ENCODE data around the gene ZFHX2. TPM values are rescaled to one million over a fixed set of nuclear protein-coding genes. Genes with fewer than 3 reads are reported as not detected.

Gene ZFHX2
- total and polyA plus RNA-seq, 2 of the 13 experiments (the other 11 are each of a cell fraction or from before 2014, with no cell fraction given), result 0.17 to 0.44 TPM

DNA sequence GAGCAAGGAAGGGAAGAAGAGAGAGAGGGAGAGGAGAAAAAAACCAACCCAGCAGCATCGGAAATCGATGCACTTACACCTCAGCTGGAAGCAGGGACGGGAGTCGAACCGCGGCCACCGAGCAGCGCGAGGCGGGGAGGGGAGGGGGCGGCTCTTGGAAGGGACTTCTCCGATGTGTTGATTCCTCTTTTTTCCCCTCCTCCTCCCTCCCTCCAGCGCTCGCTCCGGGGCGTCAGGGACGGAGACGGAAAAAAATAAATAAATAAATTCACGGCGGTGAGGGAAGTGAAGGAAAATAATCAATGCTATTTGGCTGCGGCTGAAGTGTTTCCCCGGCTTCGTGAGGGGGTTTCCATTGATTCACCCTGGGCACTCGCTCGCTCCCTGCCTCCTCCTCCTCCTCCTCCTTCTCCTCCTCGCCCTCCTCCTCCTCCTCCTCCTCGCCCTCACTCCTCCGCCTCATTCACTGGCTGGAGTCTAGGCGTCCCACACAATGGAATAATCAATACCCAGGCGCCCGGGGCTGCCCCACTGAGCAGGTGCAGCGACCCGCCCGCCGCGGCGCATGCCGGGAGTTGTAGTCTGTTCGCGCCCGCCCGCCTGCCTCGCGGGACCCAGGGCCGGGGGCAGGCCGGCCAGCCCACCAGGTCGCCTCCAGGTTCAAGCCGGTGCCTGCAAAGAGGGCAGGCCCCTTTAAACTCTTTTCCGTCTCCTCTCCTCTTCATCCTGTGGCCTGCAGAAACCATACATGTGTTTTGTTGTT lies at the start of gene ZFHX2 (continued):
- TF ChIP-seq SP140L (CRISPR knock-in tag; IDR thresholded peaks at IDR 0.05; ENCODE audit: borderline replicate concordance), result no peak
- TF ChIP-seq ZNF768 (CRISPR knock-in tag; IDR thresholded peaks at IDR 0.05), result peak; percentile 56; the same call in 1 of the 2 replicates
- peak; percentile 33; the same call in 1 of the 2 replicates for TF ChIP-seq ZBTB1 (CRISPR knock-in tag; IDR thresholded peaks at IDR 0.05; ENCODE audit: borderline replicate concordance)
- TF ChIP-seq, protein P1, sequence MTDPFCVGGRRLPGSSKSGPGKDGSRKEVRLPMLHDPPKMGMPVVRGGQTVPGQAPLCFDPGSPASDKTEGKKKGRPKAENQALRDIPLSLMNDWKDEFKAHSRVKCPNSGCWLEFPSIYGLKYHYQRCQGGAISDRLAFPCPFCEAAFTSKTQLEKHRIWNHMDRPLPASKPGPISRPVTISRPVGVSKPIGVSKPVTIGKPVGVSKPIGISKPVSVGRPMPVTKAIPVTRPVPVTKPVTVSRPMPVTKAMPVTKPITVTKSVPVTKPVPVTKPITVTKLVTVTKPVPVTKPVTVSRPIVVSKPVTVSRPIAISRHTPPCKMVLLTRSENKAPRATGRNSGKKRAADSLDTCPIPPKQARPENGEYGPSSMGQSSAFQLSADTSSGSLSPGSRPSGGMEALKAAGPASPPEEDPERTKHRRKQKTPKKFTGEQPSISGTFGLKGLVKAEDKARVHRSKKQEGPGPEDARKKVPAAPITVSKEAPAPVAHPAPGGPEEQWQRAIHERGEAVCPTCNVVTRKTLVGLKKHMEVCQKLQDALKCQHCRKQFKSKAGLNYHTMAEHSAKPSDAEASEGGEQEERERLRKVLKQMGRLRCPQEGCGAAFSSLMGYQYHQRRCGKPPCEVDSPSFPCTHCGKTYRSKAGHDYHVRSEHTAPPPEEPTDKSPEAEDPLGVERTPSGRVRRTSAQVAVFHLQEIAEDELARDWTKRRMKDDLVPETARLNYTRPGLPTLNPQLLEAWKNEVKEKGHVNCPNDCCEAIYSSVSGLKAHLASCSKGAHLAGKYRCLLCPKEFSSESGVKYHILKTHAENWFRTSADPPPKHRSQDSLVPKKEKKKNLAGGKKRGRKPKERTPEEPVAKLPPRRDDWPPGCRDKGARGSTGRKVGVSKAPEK (CRISPR knock-in tag; IDR thresholded peaks at IDR 0.05; ENCODE audit: borderline replicate concordance), result peak; percentile 89; the same call in 1 of the 2 replicates
- TF ChIP-seq, protein P2, sequence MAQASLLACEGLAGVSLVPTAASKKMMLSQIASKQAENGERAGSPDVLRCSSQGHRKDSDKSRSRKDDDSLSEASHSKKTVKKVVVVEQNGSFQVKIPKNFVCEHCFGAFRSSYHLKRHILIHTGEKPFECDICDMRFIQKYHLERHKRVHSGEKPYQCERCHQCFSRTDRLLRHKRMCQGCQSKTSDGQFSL (CRISPR knock-in tag; IDR thresholded peaks at IDR 0.05), result peak; percentile 65; the same call in 1 of the 2 replicates
- TF ChIP-seq HCFC1 (IDR thresholded peaks at IDR 0.05; ENCODE audit: low read depth, low read length), result peak; percentile 92
- peak; percentile 92 for TF ChIP-seq ZNF274 (CRISPR knock-in tag; IDR thresholded peaks at IDR 0.05)
- no peak for TF ChIP-seq PRMT3 (CRISPR knock-in tag; IDR thresholded peaks at IDR 0.05; ENCODE audit: borderline replicate concordance, low read depth)
- no peak for TF ChIP-seq ZNF234 (CRISPR knock-in tag; conservative IDR thresholded peaks at IDR 0.05)
- TF ChIP-seq ZNF260 (CRISPR knock-in tag; IDR thresholded peaks at IDR 0.05; ENCODE audit: borderline replicate concordance, low read depth), result no peak
- TF ChIP-seq MIER3 (CRISPR knock-in tag; IDR thresholded peaks at IDR 0.05; ENCODE audit: borderline replicate concordance), result 0 out of 2 replicates have a peak, but pooled peaks have one; percentile 49
- TF ChIP-seq ZNF564 (CRISPR knock-in tag; IDR thresholded peaks at IDR 0.05), result 0 out of 2 replicates have a peak, but pooled peaks have one; percentile 29
- TF ChIP-seq HOXA9 (CRISPR knock-in tag; IDR thresholded peaks at IDR 0.05; ENCODE audit: borderline replicate concordance), result no peak; the same call in 1 of the 2 replicates
- peak; percentile 93 for TF ChIP-seq KDM4B (CRISPR knock-in tag; IDR thresholded peaks at IDR 0.05)
- no peak for TF ChIP-seq ZNF180 (CRISPR knock-in tag; IDR thresholded peaks at IDR 0.05; ENCODE audit: borderline replicate concordance, low read depth)
- peak; percentile 14; the same call in 1 of the 2 replicates for TF ChIP-seq ZFP1 (CRISPR knock-in tag; IDR thresholded peaks at IDR 0.05)
- TF ChIP-seq, protein P3, sequence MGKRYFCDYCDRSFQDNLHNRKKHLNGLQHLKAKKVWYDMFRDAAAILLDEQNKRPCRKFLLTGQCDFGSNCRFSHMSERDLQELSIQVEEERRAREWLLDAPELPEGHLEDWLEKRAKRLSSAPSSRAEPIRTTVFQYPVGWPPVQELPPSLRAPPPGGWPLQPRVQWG (CRISPR knock-in tag; IDR thresholded peaks at IDR 0.05; ENCODE audit: borderline replicate concordance, low read depth), result no peak
- TF ChIP-seq FOSL2 (CRISPR knock-in tag; IDR thresholded peaks at IDR 0.05), result no peak; the same call in 1 of the 2 replicates
- TF ChIP-seq, protein P4, sequence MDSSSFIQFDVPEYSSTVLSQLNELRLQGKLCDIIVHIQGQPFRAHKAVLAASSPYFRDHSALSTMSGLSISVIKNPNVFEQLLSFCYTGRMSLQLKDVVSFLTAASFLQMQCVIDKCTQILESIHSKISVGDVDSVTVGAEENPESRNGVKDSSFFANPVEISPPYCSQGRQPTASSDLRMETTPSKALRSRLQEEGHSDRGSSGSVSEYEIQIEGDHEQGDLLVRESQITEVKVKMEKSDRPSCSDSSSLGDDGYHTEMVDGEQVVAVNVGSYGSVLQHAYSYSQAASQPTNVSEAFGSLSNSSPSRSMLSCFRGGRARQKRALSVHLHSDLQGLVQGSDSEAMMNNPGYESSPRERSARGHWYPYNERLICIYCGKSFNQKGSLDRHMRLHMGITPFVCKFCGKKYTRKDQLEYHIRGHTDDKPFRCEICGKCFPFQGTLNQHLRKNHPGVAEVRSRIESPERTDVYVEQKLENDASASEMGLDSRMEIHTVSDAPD (CRISPR knock-in tag; IDR thresholded peaks at IDR 0.05), result no peak
- TF ChIP-seq HDAC1 (CRISPR knock-in tag; IDR thresholded peaks at IDR 0.05), result peak; percentile 98
- TF ChIP-seq GLI4 (CRISPR knock-in tag; IDR thresholded peaks at IDR 0.05; ENCODE audit: borderline replicate concordance), result peak; percentile 92; the same call in 1 of the 2 replicates
- no peak for TF ChIP-seq ZNF101 (CRISPR knock-in tag; IDR thresholded peaks at IDR 0.05; ENCODE audit: borderline replicate concordance, low read depth)

Measured in HepG2 (cell line).